Suprapubic skin (tissue), 4 donors: Measurements from ENCODE around the gene DUOX2. TPM values are rescaled to one million over a fixed set of nuclear protein-coding genes. Genes with fewer than 3 reads are reported as not detected.
"Not testable (repeated sequence)": the region's sequence is repeated elsewhere in the genome, so short reads cannot be mapped to it uniquely, and the experiment has no call there.

Experiments
- DNase-seq, 2 donors: peaks; one replicate each; pipeline ENCODE4 v3.0.0-alpha.2; 2019; ENCODE audit warnings: low spot score in 2 of 2
- H3K27ac ChIP-seq: fragments of 200-600 bp; sonication (generic); one replicate; pipeline ENCODE4 v1.5.1; 2019
- H3K27me3 ChIP-seq: fragments of 200-600 bp; sonication (generic); one replicate; pipeline ENCODE4 v1.5.1; 2019
- H3K36me3 ChIP-seq: fragments of 200-600 bp; sonication (generic); one replicate; pipeline ENCODE4 v1.5.1; 2019
- H3K4me1 ChIP-seq: fragments of 200-600 bp; sonication (generic); one replicate; pipeline ENCODE4 v1.5.1; 2019
- H3K4me3 ChIP-seq: fragments of 200-600 bp; sonication (generic); one replicate; pipeline ENCODE4 v1.5.1; 2019; ENCODE audit warnings: mild to moderate bottlenecking
- H3K9me3 ChIP-seq: fragments of 200-600 bp; sonication (generic); one replicate; pipeline ENCODE4 v1.5.1; 2019
- CTCF ChIP-seq, 2 donors: fragments of 200-600 bp in 1 of 2; fragments of 450-650 bp in 1 of 2; sonication (generic) in 1 of 2; IDR thresholded peaks; one replicate each; pipeline ENCODE4 v1.5.1; 2016 to 2019; ENCODE audit warnings: antibody characterized with exemption in 2 of 2, mild to moderate bottlenecking in 1 of 2, moderate library complexity in 1 of 2
- EP300 ChIP-seq: sonication (generic); formaldehyde crosslinking; IDR thresholded peaks from one replicate; pipeline ENCODE4 v1.6.1; 2017; ENCODE audit warnings: antibody characterized with exemption
- POLR2A ChIP-seq, 2 donors: fragments of 450-650 bp; IDR thresholded peaks; one replicate each; pipeline ENCODE4 v1.6.1; 2017; ENCODE audit warnings: antibody characterized with exemption in 2 of 2, mild to moderate bottlenecking in 2 of 2, moderate library complexity in 2 of 2
- POLR2AphosphoS5 ChIP-seq, 3 donors: sonication (generic); formaldehyde crosslinking; IDR thresholded peaks; one replicate each; pipeline ENCODE4 v1.6.1; 2017; ENCODE audit warnings: antibody characterized with exemption in 3 of 3
- WGBS: methylation state at CpG from one replicate; pipeline ENCODE4 v1.1.5; 2018; 5-methylcytosine and 5-hydroxymethylcytosine counted together
- total RNA-seq, 4 donors: library from RNA; depleted of rRNA; stranded (reverse); fragments of >200 nt; gene quantifications; one replicate each; pipeline ENCODE4 v1.1.0, GENCODE V29; 2016

Gene DUOX2
- total RNA-seq, 4 donors from 2014 or later = 2.3 to 32.6 (median 6.9) TPM

GRCh38 chr15:45050587-45050986 is 63.4 kb downstream of the DUOX2 start:
- no peaks in the 10 kb centered on the region for H3K4me1 ChIP-seq
- TF ChIP-seq EP300 (no peak), POLR2A (IDR thresholded peaks at IDR 0.05) (no peak), POLR2AphosphoS5 (IDR thresholded peaks at IDR 0.05) (no peak), CTCF (IDR thresholded peaks at IDR 0.05) (no peak)
- H3K27me3 ChIP-seq = no peaks in the 10 kb centered on the region
- no peaks in the 10 kb centered on the region for H3K36me3 ChIP-seq
- WGBS = 100% methylated on average over 1 of the region's 1 CpG
- no peak for DNase-seq
- H3K27ac ChIP-seq = no peak overlapping the region
- H3K4me3 ChIP-seq = no peak overlapping the region
- H3K9me3 ChIP-seq = peaks cover 3% of the 10 kb centered on the region

GRCh38 chr15:45048794-45049631 is 65.0 kb downstream of the DUOX2 start:
- H3K27ac ChIP-seq = no peak overlapping the region
- WGBS = 70% methylated on average over 7 of the region's 7 CpGs

GRCh38 chr15:45048449-45048793 is 65.6 kb downstream of the DUOX2 start:
- 84% methylated on average over 4 of the region's 4 CpGs for WGBS
- not testable (repeated sequence) for H3K27me3 ChIP-seq, DNase-seq, H3K4me1 ChIP-seq, H3K9me3 ChIP-seq, H3K36me3 ChIP-seq, H3K27ac ChIP-seq, H3K4me3 ChIP-seq

More at GRCh38 chr15:45048794-45049631, 65.0 kb downstream of the DUOX2 start:
- H3K27me3 ChIP-seq = no peaks in the 10 kb centered on the region
- H3K4me3 ChIP-seq = no peak overlapping the region
- TF ChIP-seq EP300 (no peak), POLR2AphosphoS5 (IDR thresholded peaks at IDR 0.05) (no peak), POLR2A (IDR thresholded peaks at IDR 0.05) (no peak), CTCF (IDR thresholded peaks at IDR 0.05) (no peak)
- DNase-seq = no peak
- no peaks in the 10 kb centered on the region for H3K4me1 ChIP-seq
- no peaks in the 10 kb centered on the region for H3K36me3 ChIP-seq
- H3K9me3 ChIP-seq = peaks cover 3% of the 10 kb centered on the region

GRCh38 chr15:45044270-45044669 is 69.7 kb downstream of the DUOX2 start:
- H3K27me3 ChIP-seq, H3K4me1 ChIP-seq, DNase-seq, H3K9me3 ChIP-seq, H3K4me3 ChIP-seq, H3K36me3 ChIP-seq, H3K27ac ChIP-seq: not testable (repeated sequence)
- no CpG with 5 or more reads among the region's 1 CpG for whole genome bisulfite sequencing

GRCh38 chr15:45042859-45043258 is 71.1 kb downstream of the DUOX2 start:
- not testable (repeated sequence) for H3K27ac ChIP-seq, H3K4me1 ChIP-seq, H3K36me3 ChIP-seq, DNase-seq, H3K9me3 ChIP-seq, H3K27me3 ChIP-seq, H3K4me3 ChIP-seq
- WGBS = 100% methylated on average over 1 of the region's 2 CpGs

Other genes starting within 250 kb of the DUOX2 start
- gene TERB2, start 157.5 kb downstream of the DUOX2 start, total RNA-seq = not detected
- 10 to 100 TPM; 24.4 to 78.6 (median 48.7) TPM for gene SORD, start 91.0 kb downstream of the DUOX2 start, total RNA-seq
- not detected for gene DUOXA2, start 154 bp upstream of the DUOX2 start, total RNA-seq
- gene DUOXA1, start 15.7 kb upstream of the DUOX2 start, total RNA-seq = 100 to 1,000 TPM in 1 of 4 donors, 10 to 100 TPM in 3; 65.6 to 178 (median 89.6) TPM
- gene DUOX1, start 15.8 kb upstream of the DUOX2 start, total RNA-seq = 100 to 1,000 TPM in 3 of 4 donors, 10 to 100 TPM in 1; 87.2 to 246 (median 165) TPM
- 10 to 100 TPM in 2 of 4 donors, 1 to 10 TPM in 2; 5.4 to 11.9 (median 8.6) TPM for gene SHF, start 73.8 kb upstream of the DUOX2 start, total RNA-seq
- not detected for gene SLC28A2, start 138.1 kb upstream of the DUOX2 start, total RNA-seq